Lower leg skin (tissue), 4 donors: Measurements from ENCODE around the gene TCTN1. TPM values are rescaled to one million over a fixed set of nuclear protein-coding genes. Genes with fewer than 3 reads are reported as not detected.
A peak's percentile ranks its signal among the peaks of the same experiment; 100 is the strongest.
"Not testable (repeated sequence)": the region's sequence is repeated elsewhere in the genome, so short reads cannot be mapped to it uniquely, and the experiment has no call there.

Experiments used
- DNase-seq, 2 donors: peaks; one replicate each; pipeline ENCODE4 v3.0.0-alpha.2; 2019; ENCODE audit warnings: low spot score in 2 of 2
- H3K4me3 ChIP-seq: fragments of 200-600 bp; sonication (generic); 2 replicates; pipeline ENCODE4 v1.5.1; 2017; ENCODE audit warnings: mild to moderate bottlenecking, low read depth; ENCODE audit not compliant: poor library complexity, severe bottlenecking
- POLR2A ChIP-seq, 2 donors: fragments of 450-650 bp; IDR thresholded peaks; one replicate each; pipeline ENCODE4 v1.6.1; 2016 to 2017; ENCODE audit warnings: antibody characterized with exemption in 2 of 2, mild to moderate bottlenecking in 1 of 2, moderate library complexity in 1 of 2
- WGBS, 2 donors: methylation state at CpG; one replicate each; pipeline ENCODE4 v1.1.5; 2018; 5-methylcytosine and 5-hydroxymethylcytosine counted together
- intact Hi-C: fragments of 100-400 bp; cut with DNase I; formaldehyde crosslinking; loops from one replicate; pipeline ENCODE4 v1.15.0; 2023; ENCODE audit warnings: low total_unique reads
- total RNA-seq, 4 donors: library from RNA; depleted of rRNA; stranded (reverse); fragments of >200 nt; gene quantifications; one replicate each; pipeline ENCODE4 v1.1.0, GENCODE V29; 2016
- TF ChIP-seq, protein P1 (sequence below), 3 donors: fragments of 450-650 bp; IDR thresholded peaks; one replicate each; pipeline ENCODE4 v1.5.1; 2016; ENCODE audit warnings: antibody characterized with exemption in 3 of 3, mild to moderate bottlenecking in 3 of 3, moderate library complexity in 2 of 3

TCTN1 gene
- total RNA-seq, 4 donors from 2014 or later, result 18.6 to 44.8 (median 24.7) TPM

DNA sequence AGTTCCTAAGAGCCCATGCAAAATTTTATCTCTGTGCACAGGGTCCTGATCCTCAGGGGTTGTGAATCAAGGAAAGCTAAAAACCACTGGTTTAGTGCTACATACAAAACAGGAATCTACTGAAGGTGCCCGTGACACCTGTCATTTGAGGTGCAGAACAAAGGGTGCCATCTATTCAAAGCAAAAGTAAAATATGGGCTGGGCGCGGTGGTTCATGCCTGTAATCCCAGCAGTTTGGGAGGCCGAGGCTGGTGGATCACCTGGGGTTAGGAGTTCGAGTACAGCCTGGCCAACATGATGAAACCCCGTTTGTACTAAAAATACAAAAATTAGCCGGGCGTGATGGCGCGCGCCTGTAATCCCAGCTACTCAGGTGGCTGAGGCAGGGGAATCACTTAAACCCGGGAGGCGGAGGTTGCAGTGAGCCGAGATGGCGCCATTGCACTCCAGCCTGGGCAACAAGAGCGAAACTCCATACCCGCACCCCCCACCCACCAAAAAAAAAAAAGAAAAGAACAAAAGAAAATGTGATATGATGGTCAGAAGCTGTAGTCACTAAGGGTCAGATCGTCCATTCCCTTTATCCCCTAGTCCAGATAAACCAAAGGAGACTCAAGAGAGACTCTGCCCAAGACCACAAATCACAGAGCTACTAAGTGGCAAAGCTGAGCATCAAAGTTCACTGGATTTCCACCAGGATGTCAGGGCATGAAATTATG, 34.2 kb upstream of the TCTN1 start:
- intact Hi-C loops, result no loop called here
- DNase-seq, result no peak
- WGBS, 2 donors, result 90 to 91% methylated on average over 18 of the region's 18 CpGs
- H3K4me3 ChIP-seq, result no peak overlapping the region
- no peak for TF ChIP-seq POLR2A (IDR thresholded peaks at IDR 0.05)
- TF ChIP-seq, protein P1, sequence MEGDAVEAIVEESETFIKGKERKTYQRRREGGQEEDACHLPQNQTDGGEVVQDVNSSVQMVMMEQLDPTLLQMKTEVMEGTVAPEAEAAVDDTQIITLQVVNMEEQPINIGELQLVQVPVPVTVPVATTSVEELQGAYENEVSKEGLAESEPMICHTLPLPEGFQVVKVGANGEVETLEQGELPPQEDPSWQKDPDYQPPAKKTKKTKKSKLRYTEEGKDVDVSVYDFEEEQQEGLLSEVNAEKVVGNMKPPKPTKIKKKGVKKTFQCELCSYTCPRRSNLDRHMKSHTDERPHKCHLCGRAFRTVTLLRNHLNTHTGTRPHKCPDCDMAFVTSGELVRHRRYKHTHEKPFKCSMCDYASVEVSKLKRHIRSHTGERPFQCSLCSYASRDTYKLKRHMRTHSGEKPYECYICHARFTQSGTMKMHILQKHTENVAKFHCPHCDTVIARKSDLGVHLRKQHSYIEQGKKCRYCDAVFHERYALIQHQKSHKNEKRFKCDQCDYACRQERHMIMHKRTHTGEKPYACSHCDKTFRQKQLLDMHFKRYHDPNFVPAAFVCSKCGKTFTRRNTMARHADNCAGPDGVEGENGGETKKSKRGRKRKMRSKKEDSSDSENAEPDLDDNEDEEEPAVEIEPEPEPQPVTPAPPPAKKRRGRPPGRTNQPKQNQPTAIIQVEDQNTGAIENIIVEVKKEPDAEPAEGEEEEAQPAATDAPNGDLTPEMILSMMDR (IDR thresholded peaks at IDR 0.05), result no peak

- intact Hi-C loops, result no loop called here
- 1 to 3% methylated on average over 8 of the region's 8 CpGs for WGBS, 2 donors
- DNase-seq, result no peak
- peak overlapping the region; percentile 95 for H3K4me3 ChIP-seq
- TF ChIP-seq, protein P1 (IDR thresholded peaks at IDR 0.05), result no peak
- TF ChIP-seq POLR2A (IDR thresholded peaks at IDR 0.05), result no peak
Observed at GRCh38 chr12:110581931-110582275, 32.0 kb upstream of the TCTN1 start.

DNA sequence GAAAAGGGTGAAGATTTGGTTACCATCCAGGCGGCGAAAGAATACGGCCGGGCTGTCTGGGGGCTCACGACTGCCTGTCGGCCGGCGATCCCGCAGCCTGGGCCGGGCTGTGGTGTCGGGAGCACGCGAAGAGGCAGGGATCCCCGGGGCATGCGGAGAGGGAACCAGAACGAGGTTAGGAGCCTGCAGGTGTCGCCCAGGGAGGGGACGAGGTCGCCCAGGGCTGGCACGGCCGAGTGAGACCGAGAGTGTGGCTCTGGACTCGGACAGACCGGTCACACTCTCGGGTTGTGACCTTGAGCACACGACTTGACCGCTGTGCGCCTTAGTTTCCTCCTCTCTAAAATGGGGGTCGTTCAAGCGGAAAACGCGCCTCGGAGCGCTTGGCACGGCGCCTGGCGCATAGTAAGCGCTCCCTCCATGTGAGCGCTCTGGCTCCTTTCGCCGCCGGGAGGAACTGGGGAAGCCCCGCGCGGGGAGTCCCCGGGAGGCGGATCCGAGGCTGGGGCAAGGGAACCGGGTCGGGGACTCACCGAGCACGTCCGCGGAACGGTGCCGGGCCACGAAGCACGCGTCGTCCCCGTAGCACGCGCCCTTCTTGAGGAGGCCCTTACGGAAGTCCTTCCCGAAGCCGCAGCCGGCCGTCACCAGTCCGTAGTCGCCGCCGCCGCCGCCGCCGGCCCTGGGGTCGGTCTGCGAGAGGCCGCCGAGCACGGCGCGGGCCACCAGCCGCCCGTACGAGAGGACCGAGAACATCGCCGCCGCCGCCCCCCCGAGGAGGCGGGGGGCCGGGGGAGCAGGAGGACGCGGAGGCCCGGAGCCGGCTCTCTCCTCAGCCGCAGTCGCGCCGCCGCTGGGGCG, 31.4 kb upstream of the TCTN1 start:
- TF ChIP-seq, protein P1 (IDR thresholded peaks at IDR 0.05), result no peak
- no peak for TF ChIP-seq POLR2A (IDR thresholded peaks at IDR 0.05)
- intact Hi-C loops, result no loop called here
- WGBS, 2 donors, result 0 to 1% methylated on average over 24 to 52 of the region's 104 CpGs

DNA sequence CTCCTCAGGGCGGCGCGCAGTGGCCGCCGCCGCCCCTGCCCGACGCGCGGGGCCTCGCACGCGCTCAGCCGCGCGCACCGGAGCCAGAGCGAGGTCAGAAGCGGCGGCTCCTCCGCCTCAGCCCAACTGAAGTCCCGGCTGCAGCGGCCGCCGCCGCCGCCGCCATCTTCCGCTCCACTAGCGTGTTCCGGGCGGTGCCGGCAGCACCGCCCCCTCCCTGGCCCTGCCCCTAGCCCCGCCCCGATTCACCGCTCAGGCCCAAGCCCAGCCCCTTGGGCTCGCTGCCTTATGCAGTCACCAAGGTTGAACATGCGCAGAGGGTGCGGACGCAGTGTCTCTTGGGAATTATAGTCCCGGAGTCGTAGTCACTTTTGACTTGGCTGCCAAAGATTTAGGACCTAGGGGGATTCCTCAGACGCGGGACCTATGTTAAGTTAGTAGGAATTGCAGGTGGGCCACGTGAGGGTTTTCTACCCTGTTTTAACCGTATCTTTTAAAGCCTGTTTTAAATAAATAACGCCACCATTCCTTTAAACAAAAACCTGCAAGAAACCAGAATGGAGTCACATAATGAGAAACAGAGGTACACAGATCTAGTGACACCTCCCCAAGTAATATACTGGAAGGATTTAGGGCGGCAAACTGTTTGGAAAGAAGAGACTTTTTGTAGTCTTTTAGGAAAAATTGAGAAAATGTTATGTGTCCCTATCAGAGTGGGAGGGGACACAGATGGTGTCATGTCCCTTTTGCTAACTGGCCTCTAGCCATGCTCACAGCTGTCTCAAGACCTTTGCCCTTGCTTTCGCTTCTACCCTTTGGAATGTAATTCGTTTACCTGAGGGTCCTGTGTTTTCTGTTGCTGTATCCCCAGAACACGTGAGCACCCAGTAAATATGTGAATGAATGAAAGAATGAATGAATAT, 30.5 kb upstream of the TCTN1 start, which contains the start of gene PPTC7:
Gene PPTC7 (minus strand): TSS at position 182 of the 923 bp plus-strand sequence. CDS start 287 bp downstream, outside the sequence.
- peak in 1 of 2 donors; percentile 25 for TF ChIP-seq POLR2A (IDR thresholded peaks at IDR 0.05)
- TF ChIP-seq, protein P1 (IDR thresholded peaks at IDR 0.05), result no peak
- DNase-seq, result peak; percentile 95 to 99
- intact Hi-C loops, result no loop called here
- WGBS, 2 donors, result 2 to 3% methylated on average over 39 of the region's 52 CpGs
- peak within 1 kb of the TSS; percentile 95 for H3K4me3 ChIP-seq

More for the DNA sequence above, 31.4 kb upstream of the TCTN1 start:
- peak overlapping the region; percentile 95 for H3K4me3 ChIP-seq
- peak; percentile 59 to 95 for DNase-seq

DNA sequence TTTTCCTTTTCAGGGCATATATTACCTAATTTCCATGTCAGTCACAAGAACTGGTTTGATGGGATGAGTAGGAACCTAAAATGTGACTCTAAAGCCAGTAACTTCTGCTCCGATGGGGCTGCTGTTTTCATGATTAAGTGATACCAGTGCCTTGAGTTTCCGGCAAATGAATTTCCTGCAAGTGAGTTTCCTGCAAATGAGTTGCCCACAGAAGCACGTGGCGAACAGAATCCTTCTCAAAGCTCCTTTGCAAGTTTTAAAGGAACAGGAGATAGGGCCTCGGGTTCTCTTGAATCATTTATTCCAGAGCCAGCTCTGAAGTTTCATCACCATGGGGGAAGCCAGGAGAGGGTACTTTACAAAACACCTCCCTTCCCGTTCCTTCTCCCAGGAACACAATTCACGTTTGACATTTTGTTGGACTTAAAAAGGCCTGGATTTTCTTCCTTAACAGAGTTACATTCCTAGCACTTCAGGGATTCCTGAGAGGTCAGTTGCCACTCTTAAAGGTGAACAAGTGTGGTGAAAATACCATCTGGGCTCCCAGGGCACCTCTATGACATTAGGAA, 28.6 kb upstream of the TCTN1 start:
- intact Hi-C loops, result no loop called here
- no peak overlapping the region for H3K4me3 ChIP-seq
- DNase-seq, result peak in 1 of 2 donors; percentile 57
- no peak for TF ChIP-seq POLR2A (IDR thresholded peaks at IDR 0.05)
- TF ChIP-seq, protein P1 (IDR thresholded peaks at IDR 0.05), result no peak
- 15 to 19% methylated on average over 7 of the region's 7 CpGs for WGBS, 2 donors

GRCh38 chr12:110587102-110587501, 26.8 kb upstream of the TCTN1 start:
- intact Hi-C loops, H3K4me3 ChIP-seq, DNase-seq: not testable (repeated sequence)
- WGBS, 2 donors, result 100% methylated on average over 2 of the region's 2 CpGs
